ENCODE results near the gene CACNA1D.

- TF ChIP-seq, protein P1, sequence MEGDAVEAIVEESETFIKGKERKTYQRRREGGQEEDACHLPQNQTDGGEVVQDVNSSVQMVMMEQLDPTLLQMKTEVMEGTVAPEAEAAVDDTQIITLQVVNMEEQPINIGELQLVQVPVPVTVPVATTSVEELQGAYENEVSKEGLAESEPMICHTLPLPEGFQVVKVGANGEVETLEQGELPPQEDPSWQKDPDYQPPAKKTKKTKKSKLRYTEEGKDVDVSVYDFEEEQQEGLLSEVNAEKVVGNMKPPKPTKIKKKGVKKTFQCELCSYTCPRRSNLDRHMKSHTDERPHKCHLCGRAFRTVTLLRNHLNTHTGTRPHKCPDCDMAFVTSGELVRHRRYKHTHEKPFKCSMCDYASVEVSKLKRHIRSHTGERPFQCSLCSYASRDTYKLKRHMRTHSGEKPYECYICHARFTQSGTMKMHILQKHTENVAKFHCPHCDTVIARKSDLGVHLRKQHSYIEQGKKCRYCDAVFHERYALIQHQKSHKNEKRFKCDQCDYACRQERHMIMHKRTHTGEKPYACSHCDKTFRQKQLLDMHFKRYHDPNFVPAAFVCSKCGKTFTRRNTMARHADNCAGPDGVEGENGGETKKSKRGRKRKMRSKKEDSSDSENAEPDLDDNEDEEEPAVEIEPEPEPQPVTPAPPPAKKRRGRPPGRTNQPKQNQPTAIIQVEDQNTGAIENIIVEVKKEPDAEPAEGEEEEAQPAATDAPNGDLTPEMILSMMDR (conservative IDR thresholded peaks at IDR 0.05; ENCODE audit: low read depth, low read length): no peak
- no peak for TF ChIP-seq EZH2 (IDR thresholded peaks at IDR 0.05; ENCODE audit: borderline replicate concordance, low read depth, low read length, poor library complexity, severe bottlenecking)
Measured at GRCh38 chr3:53491276-53491675, 3.1 kb upstream of the CACNA1D start.

Measured in A673 (cell line).